SK-N-MC (cell line): ENCODE measurements around the gene MRTFB.

Experiments used
- DNase-seq: peaks from one replicate; pipeline ENCODE4 v3.0.0-alpha.2; 2011; ENCODE audit warnings: low read depth, low spot score
- H3K27ac ChIP-seq: fragments of 200-600 bp; sonication (generic); 2 replicates; pipeline ENCODE4 v1.5.1; 2016; ENCODE audit warnings: mixed run types
- H3K36me3 ChIP-seq: fragments of 200-600 bp; sonication (generic); 2 replicates; pipeline ENCODE4 v1.6.1; 2017; ENCODE audit warnings: antibody characterized with exemption, low read length, mixed read lengths; ENCODE audit not compliant: insufficient read depth
- H3K4me3 ChIP-seq: fragments of 200-600 bp; sonication (generic); 2 replicates; pipeline ENCODE4 v1.5.1; 2016
- H3K9ac ChIP-seq: fragments of 200-600 bp; sonication (generic); 2 replicates; pipeline ENCODE4 v1.8.0; 2017; ENCODE audit warnings: mixed run types, mixed read lengths; ENCODE audit not compliant: insufficient read length
- H3K9me3 ChIP-seq: fragments of 200-600 bp; sonication (generic); 2 replicates; pipeline ENCODE4 v1.6.1; 2017; ENCODE audit warnings: low read depth, mild to moderate bottlenecking, antibody characterized with exemption, low read length, moderate library complexity, mixed read lengths
- EZH2 ChIP-seq: fragments of 200-600 bp; sonication (generic); IDR thresholded peaks from one replicate; pipeline ENCODE4 v1.6.1; 2017; ENCODE audit warnings: antibody characterized with exemption
- FOXP2 ChIP-seq: optimal IDR thresholded peaks from 2 replicates; pipeline ENCODE3; 2011; ENCODE audit warnings: mild to moderate bottlenecking, moderate library complexity; ENCODE audit not compliant: insufficient read depth; ENCODE audit errors: extremely low read length, control extremely low read depth
- POLR2AphosphoS5 ChIP-seq: IDR thresholded peaks from 2 replicates; pipeline ENCODE4 v1.6.1; 2012; ENCODE audit warnings: mild to moderate bottlenecking, low read depth, low read length, borderline replicate concordance

Gene MRTFB

DNA sequence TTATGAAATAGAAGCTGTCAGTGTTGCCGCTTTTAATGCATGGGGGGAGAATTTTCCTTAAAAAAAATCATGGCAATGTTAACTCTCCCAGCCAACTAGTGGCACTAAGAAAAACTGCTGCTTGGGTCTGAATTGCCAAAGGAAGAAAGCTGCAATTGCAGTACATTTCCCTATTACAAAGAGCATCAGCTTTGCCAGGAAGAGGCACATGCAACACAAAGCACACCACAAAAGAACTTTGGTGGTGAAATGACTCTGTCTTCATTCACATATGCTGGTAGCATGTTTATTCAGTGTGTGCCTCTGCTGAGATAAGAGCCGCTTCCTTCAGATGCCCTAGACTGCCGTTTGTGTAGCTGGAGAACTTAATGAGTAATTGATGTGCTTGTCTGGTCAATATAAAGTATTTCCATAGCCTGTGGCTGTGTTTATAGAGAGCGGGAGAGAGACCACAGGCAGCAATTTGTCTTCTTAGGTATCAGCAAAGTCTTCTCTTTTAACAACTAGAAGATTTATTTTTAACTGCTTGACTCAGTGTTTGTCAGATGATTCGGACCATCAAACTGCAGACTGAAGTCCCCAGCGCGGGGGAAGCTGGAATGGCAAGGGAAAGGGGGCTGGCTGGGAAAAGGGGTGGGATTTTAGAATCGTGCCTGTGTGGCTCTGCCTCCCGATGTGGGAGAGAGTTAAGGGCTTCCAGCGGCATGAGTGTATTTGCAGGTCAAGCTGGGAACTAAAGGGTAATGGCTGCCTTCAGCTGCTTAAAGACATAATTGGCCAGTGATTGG is 115.1 kb downstream of the MRTFB start:
- Histone ChIP-seq H3K9me3 (no peaks in the 10 kb centered on the region), H3K36me3 (no peaks in the 10 kb centered on the region), H3K27ac (no peak overlapping the region), H3K9ac (no peak overlapping the region), H3K4me3 (no peak overlapping the region)
- TF ChIP-seq FOXP2 (no peak), POLR2AphosphoS5 (no peak), EZH2 (no peak)
- no peak for DNase-seq

DNA sequence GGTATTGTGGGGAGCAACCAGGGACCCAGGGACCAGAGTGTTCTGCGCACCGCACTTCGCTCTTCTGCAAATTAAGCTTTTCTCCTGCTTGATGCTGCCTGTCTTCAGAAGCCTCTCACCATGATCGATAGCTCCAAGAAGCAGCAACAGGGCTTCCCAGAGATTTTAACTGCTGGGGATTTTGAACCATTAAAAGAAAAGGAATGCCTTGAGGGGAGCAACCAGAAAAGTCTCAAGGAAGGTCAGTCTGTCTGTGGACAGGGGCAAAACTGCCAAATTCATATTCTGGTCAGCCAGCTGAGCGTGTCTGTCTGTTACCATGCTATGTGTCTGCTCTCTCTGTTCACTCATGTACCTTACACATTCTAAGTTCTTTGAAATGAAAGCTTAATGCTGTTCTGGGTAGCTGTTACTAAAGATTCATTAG is 115.7 kb downstream of the MRTFB start:
- H3K27ac ChIP-seq: no peak overlapping the region
- TF ChIP-seq POLR2AphosphoS5 (no peak), FOXP2 (no peak)
- no peaks in the 10 kb centered on the region for H3K36me3 ChIP-seq
- no peak overlapping the region for H3K9ac ChIP-seq
- no peak for DNase-seq
- no peak overlapping the region for H3K4me3 ChIP-seq
- no peaks in the 10 kb centered on the region for H3K9me3 ChIP-seq

DNA sequence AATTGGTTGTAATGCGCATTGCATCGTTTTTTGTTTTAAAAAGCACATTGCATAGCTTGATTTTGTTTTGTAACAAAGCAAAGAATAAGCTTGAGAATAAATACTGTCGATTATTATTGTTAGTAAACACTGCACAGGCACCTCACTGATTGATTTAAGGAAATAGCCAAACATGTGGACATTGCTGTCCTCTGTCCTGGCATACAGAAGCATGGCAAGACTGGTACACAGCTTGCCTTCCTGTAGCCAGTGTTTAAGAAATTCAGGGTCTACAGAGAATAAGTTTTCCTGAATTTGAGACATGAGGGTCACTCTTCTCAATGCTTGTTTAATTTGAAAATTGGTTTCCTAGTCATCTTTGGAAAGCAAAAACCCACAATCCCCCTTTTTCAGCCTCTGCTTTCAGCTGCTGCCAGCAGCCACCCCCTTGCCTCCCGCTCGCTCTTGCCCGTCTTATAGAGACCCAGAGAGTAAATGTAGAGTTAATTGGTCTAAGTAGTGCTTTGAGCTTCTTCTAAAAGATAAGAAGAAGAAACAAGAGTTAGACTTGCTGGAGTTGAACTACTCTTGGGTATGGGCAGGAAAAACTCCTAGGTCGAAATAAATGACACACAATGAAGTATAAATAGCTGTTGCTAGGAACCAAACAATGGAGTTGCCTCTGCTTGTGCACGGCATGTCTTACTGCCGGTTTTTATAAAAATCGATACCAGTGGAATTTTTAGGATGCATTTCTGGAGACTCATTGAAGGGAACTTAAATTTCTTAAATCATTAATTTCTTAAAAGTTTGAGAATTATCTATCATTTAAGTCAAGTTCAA is 116.6 kb downstream of the MRTFB start:
- no peaks in the 10 kb centered on the region for H3K36me3 ChIP-seq
- H3K27ac ChIP-seq: no peak overlapping the region
- TF ChIP-seq FOXP2: no peak
- no peak for TF ChIP-seq EZH2
- TF ChIP-seq POLR2AphosphoS5: no peak
- no peak overlapping the region for H3K4me3 ChIP-seq
- DNase-seq: no peak
- H3K9ac ChIP-seq: no peak overlapping the region
- no peaks in the 10 kb centered on the region for H3K9me3 ChIP-seq

DNA sequence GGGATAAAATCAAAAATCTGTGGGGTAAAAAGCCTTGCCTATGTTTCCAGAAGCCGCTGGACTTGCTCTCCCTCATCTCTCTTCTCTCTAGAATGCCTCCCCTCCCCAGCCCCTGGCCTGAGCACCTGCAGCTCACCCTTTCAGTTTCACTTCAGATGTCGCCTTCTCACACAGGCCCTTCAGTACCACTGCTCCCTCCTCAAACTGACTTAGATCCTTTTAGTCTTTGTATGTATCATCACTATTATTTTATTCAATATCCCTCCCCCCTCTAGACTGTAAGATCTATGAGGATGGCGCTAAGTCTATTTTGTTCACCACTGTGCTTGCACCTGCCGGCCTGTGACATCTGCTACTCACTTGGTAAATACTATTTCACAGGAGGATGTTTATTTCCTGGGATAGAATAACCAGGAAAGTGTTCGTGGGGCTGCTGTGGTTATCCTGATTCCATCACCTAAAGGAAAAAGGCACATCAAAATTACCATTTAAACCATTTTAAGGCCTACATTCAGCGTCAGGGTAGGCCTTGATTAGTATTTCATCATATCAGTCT is 122.3 kb downstream of the MRTFB start:
- TF ChIP-seq FOXP2 (no peak), POLR2AphosphoS5 (no peak), EZH2 (no peak)
- Histone ChIP-seq H3K4me3 (no peak overlapping the region), H3K36me3 (no peaks in the 10 kb centered on the region; the same call in 1 of the 2 replicates), H3K27ac (no peak overlapping the region), H3K9ac (no peak overlapping the region), H3K9me3 (no peaks in the 10 kb centered on the region)
- DNase-seq: no peak

DNA sequence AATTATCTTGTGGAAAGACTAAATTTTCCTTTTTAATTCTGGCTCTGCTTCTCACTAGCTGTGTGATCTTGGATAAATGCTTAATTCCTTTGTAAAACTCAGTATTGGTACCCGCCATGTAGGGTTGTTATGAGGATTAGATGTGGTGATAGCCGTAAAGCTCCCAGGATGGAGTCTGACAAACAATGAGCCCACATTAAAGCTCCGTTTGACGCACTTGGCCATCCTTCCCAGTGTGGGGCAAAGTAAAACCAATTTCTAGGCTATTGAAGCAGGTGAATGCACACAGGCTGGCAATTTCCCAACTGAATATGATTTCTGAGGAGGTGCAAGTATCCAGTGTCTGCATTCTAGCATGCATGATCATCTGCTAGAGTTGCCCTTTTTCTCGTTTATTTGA is 123.6 kb downstream of the MRTFB start:
- no peak overlapping the region for H3K27ac ChIP-seq
- TF ChIP-seq POLR2AphosphoS5: no peak
- no peak for TF ChIP-seq EZH2
- TF ChIP-seq FOXP2: no peak
- no peak for DNase-seq
- no peaks in the 10 kb centered on the region; the same call in 1 of the 2 replicates for H3K36me3 ChIP-seq
- no peak overlapping the region for H3K4me3 ChIP-seq
- no peaks in the 10 kb centered on the region for H3K9me3 ChIP-seq
- no peak overlapping the region for H3K9ac ChIP-seq

DNA sequence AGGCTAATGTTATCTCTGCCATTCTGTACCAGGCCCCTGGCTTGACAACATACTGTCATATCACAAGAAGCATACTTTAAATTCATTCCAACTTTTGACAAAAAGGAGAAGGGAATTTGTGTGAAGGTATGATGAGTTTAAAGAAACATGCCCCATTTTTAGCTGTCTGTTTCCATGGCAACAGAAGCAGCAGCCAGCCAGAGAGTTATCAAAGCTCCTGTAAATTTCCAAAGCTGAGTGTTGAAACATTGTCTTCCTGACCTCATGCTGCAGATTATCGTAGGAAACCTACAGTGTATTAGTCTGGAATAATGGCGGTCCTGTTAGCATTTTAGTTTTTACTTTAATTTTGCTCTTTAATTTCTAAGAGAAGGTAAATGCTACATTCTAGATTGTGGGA is 124.9 kb downstream of the MRTFB start:
- peak overlapping the region; percentile 94 for H3K27ac ChIP-seq
- no peaks in the 10 kb centered on the region for H3K9me3 ChIP-seq
- DNase-seq: no peak
- H3K36me3 ChIP-seq: no peaks in the 10 kb centered on the region; the same call in 1 of the 2 replicates
- TF ChIP-seq EZH2 (no peak), FOXP2 (no peak), POLR2AphosphoS5 (no peak)
- no peak overlapping the region for H3K9ac ChIP-seq
- no peak overlapping the region for H3K4me3 ChIP-seq

DNA sequence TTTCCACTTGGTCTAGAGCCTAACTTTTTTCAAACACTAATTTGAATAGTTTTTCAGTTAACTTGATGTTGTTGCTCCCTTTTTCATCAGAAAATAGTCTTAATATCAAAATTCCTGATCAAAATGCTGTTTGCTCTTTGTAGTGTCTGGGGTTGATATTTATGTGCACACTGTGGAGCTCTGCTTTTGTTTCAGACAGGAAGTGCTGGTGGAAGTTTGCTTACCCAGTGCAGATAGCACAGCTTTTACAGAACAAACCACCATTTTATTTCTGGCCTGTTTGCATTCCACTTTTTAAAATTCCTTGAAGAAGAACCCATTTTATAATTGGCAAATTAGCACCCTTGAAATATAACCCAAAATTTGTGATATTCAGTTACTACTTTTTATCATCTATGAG is 125.4 kb downstream of the MRTFB start:
- 0 out of 2 replicates have a peak overlapping the region, but pooled peaks have one; percentile 16 for H3K4me3 ChIP-seq
- TF ChIP-seq POLR2AphosphoS5: no peak
- no peak for TF ChIP-seq EZH2
- TF ChIP-seq FOXP2: no peak
- peak overlapping the region; percentile 94 for H3K27ac ChIP-seq
- no peaks in the 10 kb centered on the region for H3K9me3 ChIP-seq
- DNase-seq: no peak
- H3K9ac ChIP-seq: peak overlapping the region; percentile 12
- H3K36me3 ChIP-seq: no peaks in the 10 kb centered on the region; the same call in 1 of the 2 replicates

DNA sequence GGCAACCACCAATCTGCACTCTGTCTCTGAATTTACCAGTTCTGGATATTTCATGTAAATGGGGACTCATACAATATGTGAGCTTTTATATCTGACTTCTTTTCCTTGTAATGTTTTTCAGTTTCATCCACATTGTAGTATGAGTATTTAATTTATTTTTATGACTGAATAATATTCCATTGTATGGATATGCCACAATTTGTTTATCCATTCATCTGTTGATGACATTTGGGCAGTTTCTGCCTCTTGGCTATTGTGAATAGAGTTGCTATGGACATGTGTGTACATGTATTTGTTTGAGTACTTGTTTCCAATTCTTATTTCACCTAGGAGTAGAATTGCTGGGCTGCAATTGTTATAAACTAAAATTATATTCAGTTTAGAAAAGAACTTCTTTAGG is 126.9 kb downstream of the MRTFB start:
- no peak overlapping the region for H3K27ac ChIP-seq
- no peak for DNase-seq
- H3K9ac ChIP-seq: no peak overlapping the region
- TF ChIP-seq EZH2 (no peak), POLR2AphosphoS5 (no peak), FOXP2 (no peak)
- no peak overlapping the region for H3K4me3 ChIP-seq
- no peaks in the 10 kb centered on the region; the same call in 1 of the 2 replicates for H3K36me3 ChIP-seq
- no peaks in the 10 kb centered on the region for H3K9me3 ChIP-seq
